NCI-H2171 treated with DMSO at 0.1 percent for 48 hours (cell line): ENCODE results near the gene GOLGA6C.
"Not testable (repeated sequence)": the region's sequence is repeated elsewhere in the genome, so short reads cannot be mapped to it uniquely, and the experiment has no call there.

Experiments used
- DNase-seq: peaks from one replicate; lab custom pipeline; 2025; lab: John Stamatoyannopoulos, UW

The GOLGA6C gene

DNA sequence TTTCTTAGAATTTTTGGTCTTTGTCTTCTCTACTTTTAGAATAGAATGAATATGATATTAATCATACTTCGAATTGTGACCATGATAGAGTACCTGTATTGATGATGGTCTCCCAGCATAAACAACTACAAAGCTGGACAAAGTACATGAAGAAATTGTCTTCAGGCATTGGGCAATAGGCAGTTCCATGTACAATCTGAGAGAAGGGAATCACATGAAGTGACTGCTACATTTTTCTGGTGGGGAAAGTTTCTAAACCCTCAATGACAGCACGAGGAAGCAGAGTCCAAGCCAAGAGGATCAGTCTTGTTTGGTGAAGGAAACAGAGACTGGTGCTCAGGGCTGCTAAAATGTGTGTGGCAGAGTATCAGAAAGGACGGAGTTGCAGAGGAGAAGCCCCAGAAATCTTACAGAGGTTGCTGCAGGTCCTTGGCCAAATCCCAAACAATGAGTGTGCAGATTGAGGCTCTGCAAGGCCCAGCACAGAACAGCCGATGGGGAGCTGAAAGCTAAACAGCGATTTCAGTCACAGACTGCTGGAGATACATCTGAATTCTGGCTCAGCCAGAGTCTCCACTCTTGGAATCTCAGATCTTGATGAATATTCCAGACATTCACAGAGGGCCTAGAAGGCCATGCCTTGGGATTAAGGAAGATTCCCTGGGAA lies 61.2 kb downstream of the GOLGA6C start:
- not testable (repeated sequence) for DNase-seq
